HG03103 (cell line): ENCODE data around the gene LYRM4.

Experiments
- ATAC-seq: cut with Tn5 transposase; IDR thresholded peaks from one replicate; pipeline ENCODE4 v1.9.1; 2021; ENCODE audit warnings: low read depth; ENCODE audit not compliant: unreplicated experiment

The LYRM4 gene

DNA sequence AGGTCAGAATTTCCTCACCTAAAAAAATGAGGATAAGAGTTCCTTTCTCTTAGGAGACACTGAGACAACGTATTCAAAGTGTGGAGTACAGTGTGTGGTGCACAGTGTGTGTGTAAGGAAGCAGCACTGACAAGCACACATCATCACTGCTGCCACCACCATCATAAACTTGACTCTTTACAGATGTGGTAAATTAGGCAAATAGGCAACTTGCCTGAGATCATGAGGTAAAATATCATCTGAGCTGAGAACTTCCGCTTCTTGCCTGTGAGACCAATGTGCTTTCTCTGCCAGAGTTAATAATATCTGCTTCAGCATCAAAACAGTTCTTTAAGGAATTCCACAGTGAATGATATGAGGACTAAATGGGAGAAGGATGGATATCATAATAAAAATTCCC lies 52.7 kb downstream of the LYRM4 start:
- ATAC-seq: no peak

DNA sequence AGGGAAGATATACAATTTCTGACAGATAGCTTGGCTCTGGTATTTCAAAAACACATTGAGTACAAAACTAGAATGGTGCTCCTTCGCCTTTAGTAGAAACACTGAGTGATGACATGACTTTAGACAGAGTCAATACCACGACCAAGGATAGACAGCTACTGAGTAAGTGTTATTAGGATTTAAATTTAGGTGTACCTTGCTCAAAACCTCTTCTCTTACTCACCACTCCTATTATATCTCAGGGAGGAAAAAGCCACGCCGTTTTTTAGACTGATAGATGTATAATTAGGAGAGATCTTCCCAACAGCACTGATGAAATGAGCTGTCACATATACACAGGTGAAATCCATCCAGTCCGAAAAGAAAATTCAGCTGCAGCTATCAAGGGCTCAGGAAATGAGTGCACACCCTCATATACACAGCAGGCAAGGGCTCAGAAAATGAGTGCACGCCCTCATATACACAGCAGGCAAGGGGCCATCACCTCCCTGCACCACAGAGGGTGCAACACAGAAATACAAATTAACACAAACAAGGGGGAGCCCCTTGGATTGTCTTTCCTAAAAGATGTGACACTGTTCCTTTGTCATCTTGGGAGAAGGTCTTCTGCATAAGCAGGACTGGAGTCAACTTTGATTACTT lies 53.7 kb downstream of the LYRM4 start:
- no peak for ATAC-seq

DNA sequence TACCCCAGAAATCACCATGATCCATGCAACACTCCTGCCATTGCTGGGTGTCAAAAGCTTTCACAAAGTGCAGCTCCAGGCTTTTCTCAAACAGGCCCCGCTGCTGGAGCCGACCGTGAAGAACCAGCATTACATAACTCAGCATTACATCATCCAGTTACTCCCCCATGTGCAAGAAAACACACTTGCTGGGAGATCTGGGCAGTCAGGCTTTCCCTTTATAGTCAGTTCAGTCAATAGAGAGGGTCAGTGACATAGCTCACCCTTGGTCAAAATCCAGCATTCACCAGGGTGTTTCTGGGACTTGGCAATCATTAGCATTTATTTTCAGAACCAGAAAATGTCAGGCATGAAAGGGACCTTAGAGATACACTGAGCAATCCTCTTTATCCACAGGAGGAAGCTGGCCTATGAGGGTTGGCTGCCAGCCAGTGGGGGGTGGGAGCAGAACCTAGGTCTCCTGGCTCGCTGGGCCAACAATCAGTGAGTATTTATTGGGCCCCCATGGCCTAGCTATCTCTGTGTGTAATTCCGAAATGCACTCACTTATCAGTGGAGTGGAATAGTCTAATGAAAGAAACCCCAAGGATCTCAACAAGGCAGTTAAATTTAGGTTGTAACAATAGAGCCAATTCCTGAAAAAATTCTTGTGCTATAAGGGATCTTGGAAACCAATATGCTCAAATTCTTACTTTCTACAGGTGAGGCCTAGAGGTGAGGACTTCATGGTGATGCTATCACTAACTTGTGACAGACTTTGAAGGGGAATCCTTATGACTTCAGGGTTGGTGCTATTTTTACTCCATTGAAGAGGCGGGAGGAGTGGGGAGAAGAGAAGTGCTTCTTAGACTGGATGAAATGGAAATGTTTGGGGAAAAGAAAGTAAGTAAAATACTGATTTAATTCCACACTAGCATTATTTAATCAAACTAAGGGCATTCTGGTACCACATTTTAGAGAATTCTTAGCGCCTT lies 54.6 kb downstream of the LYRM4 start:
- ATAC-seq: no peak

DNA sequence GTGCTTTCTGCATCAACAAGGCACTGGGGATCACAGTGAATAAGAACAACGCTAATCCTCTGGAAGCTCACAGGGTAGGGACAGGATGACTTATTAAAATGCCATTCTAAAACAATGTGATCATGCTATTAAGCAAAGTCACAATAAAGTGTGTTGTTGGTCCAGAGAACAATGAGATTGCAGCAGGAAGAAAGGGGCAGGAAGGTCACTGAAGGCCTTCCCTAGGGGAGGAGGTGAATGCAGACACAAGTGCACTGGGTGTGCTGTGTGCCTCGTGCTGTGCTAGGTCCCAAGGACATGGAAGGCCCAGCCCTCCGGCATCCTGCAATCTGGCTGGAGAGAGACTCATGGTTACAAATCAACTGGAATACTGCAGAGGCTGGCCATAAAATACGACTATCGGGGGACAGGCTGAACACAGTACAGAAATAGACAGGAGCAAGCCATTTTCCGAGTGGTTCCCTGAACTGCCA lies 55.7 kb downstream of the LYRM4 start:
- ATAC-seq: no peak

DNA sequence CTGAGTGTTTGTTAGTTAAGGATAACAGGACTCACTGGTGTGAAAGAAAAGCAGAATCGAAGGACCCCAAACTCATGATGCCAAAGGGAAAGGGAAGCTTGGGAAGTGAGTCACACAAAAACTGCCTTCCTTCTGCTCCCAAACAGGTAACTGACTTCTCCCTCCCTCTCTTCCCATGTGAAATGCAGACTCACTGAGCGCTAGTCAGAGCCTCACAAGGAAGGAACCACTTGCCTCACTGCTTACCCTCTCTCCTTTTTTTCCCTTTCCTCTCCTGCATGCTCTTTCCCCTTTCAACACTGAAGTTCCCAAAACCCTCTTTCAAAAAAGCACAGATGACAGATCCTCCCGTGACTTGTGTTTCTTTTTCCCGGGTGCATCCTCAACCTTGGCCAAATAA lies 56.4 kb downstream of the LYRM4 start:
- ATAC-seq: no peak

DNA sequence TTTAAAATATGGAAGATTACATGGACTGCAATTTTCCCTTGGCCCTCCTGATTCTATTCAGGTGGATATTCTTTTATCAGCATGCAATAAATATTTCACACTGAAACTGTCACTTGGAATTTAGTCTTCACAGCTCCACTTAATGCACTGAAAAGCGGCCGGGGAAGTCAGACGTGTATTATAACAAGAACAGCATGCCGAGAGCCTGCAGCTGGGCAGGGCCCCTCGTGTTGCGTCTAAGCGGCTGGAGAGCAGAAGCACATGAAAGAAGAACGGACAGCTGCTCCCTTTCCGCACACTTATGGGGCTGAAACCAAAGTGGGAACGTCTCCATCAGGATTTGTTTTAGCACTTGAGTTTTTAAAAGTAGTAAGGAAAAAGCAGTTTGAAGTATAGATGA lies 57.2 kb downstream of the LYRM4 start:
- no peak for ATAC-seq

DNA sequence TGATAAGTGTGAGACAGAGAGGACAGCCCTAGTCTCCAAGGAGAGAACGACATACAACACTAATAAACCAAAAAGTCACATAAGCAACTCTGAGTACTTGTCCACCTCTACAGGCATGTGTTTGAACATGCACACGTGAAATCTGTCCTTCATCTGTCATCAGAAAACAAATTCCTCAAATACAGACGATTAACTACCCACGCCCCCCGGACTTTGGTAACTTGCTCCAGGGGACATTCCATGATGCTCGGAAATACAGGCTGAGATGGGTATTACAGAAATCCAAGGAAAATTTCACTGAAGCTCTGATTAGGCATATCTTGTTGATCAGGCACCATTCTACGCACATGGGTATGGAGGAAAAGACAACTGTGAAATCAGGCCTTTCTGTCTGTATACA lies 57.8 kb downstream of the LYRM4 start:
- ATAC-seq: no peak

DNA sequence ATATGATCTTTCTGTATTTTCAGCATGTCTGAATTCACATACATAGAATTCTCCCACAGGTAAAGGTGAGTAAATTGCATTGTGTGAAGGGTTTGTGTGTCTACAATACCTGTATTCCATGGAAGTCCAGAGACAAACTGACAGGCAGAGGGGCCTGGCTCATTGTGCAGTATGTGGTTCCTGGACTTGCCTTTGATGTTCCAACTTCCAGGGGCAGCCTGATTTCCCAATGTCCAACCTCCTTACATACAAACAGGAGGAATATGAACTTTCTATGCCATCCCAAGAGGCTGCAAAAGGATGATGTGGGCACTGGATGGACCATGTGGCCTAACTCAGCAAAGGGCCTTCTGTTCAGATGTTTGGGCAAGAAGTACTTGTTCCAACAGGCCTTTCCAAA lies 58.5 kb downstream of the LYRM4 start:
- no peak for ATAC-seq

DNA sequence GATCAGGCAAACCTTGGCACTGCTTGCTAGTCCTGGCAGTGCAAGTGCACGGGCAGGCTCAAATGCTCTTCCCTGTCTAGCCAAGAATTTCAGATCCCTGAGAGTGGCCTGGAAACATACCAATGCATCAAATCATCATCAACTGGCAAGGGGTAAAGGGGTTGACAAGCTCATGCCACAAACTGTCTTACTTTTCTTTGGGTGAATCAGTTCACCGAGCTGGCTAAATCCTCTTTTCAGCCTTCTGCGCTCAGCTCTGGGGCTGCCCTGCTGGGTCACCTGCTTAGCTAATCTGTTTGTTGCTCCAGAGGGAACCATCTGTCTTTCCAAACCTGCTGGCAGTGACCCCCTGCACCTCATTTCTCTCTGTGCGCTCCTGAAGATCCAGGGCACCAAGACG lies 59.5 kb downstream of the LYRM4 start:
- no peak for ATAC-seq

DNA sequence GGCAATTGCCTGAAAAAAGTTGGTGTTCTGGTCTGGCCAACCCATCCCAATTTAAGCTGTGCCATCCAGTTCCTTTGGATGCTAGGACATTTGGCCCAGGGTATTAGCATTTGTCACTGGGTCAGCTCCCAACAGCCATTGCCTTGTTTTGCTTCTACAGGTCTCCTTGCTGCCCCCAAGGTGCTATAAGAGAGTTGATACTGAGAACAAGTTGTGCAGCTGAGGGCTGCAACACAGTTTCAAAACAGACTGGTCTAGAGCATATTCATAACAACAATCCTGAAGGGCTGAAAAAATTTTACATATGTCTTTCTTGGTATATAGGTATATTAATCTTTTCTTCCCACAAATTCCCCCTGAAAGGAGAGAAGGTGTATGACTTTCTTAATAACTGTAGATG lies 61.0 kb downstream of the LYRM4 start:
- ATAC-seq: no peak

DNA sequence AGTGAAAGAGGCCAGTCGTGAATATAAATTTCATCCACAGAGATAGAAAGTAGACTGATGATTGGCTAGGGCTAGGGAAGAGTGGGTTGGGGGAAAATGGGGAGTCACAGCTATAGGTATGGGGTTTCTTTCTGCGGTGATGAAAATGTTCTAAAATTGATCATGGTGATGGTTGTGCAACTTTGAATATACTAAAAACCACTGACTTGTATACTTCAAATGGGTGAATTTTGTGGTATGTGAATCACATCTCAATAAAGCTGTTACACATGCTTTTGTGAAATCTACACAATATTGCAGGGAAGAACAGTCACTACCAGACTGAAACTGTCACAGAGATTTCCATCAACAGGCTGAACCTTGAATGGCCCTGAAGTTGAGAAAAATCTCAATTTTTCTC lies 61.5 kb downstream of the LYRM4 start:
- ATAC-seq: no peak

DNA sequence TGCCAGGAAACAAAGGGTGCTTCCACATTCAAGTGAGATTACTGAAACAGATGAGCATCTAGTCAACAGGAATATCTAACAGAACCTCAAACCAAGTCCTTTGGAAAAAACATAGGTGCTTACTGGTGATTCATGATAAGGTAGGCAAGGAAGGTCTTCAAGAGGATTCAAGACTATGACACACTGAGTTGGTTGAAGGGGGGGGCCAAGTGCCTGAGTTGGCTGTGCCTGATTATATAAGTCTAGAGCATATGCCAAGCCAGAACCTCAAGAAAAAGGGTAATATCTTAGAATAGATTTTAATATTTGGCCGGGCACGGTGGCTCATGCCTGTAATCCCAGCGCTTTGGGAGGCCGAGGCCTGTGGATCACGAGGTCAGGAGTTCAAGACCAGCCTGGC lies 63.7 kb downstream of the LYRM4 start:
- no peak for ATAC-seq

DNA sequence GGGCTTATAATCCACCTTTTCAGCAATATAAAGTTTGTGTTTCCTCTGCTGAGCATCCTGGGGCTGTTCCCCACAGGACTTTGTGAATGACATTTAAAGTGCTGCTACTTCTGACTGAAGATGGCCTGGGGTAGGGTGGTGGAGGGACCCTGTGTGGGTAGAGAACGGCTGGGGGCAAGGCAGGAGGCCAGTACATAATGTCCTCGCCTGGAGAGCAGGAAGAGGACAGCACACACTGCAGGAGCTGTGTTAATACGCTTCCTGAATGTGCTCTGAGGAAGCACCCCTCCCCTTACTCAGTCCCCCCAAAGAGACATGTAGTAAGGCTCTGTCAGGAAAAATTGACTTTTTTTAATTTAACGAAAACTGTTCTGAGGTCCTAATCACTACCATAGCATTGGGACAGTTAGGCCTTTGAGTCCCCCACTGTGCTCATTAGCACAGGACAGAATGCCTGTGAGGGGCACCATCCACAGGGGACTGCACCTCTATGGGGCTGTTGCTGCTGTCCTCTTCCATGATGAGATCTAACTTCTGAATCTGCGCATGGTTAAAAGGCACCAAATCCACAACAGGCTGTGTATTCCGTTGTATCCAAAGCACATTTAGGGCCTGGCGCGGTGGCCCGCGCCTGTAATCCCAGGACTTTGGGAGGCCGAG lies 68.5 kb downstream of the LYRM4 start:
- no peak for ATAC-seq

DNA sequence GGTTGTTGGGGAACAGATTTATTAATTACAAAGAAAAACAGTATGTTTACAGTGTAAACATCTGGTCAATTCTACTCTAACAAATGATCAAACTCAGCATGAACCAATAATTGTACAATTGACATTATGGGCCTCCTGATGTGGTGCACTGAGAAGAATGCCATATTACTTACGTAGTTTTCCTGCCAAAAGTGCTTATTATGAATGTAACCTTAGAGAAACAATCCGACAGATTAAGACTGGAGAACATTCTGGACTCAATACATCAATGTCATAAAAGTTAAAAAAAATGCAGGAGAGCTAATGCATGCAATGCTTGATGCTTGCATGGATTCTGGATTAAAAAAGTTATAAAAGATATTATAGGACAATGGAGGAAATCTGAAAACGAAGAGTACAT lies 69.0 kb downstream of the LYRM4 start:
- ATAC-seq: no peak

DNA sequence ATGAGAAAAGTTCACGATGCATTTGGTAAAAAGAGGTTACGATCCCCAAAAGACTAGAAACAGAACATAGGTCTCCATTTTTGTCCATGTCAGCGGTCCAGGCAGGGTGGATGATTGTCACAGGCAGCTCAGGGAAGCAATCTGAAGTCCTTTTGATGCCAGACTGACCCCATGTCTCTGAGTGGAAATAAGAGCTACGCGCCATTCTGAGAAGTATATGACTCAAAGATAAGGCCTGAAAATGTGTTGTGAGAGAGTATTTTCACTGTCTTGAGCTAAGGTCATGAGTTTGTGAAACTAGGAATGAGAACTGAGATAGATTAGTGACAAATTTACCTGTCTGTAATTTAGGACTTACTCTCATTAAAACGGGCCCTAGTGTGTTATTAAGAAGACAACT lies 69.5 kb downstream of the LYRM4 start:
- peak; percentile 82 for ATAC-seq

DNA sequence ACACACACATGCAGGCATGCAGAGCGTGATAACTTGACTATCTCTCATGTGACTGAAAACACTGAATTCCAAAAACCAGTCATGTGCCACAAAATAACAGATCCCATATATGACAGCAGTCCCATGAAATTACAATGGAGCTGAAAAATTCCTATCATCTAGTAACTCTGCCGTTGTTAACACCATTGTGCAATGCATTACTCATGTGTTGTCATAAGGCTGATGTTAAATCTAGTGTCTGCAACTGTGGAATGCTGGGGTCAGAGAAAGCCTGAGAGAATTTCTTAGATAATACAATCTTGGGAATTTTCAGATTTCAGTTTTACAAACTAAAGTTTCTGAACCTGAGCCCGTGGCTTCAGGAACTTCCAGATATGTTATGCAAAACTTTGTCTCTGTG lies 70.2 kb downstream of the LYRM4 start:
- ATAC-seq: no peak

DNA sequence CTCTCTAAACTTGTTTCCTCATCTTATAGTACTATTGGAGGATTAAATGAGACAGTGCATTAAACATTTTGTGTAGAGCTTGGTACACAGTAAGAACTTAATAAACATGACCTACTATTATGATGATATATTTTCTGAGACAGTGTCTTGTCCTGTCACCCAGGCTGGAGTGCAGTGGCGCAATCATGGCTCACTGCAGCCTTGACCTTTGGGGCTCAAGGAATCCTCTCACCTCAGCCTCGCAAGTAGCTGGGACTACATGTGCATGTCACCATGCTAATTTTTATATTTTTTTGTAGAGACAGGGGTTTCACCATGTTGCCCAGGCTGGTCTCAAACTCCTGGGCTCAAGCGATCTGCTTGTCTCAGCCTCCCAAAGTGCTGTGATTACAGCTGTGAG lies 72.1 kb downstream of the LYRM4 start:
- no peak for ATAC-seq

DNA sequence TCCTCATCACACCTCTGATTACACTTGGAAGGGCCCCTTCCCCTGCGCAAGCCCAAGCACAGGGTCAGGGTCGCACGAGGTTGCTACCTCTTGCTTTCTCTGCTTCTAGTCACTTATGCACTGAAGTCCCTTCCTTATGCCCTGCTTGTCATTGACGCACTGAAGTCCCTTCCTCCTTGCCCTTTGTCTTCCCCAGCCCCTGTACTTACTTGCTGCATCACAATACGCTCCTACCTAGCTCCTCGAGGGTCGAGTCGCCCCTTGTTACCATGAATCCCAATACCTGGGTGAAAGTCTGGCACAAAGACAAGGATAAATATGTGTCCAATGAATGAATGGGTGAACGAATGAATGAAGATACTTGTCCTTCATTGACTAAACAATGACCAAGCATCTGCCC lies 75.9 kb downstream of the LYRM4 start:
- no peak for ATAC-seq

DNA sequence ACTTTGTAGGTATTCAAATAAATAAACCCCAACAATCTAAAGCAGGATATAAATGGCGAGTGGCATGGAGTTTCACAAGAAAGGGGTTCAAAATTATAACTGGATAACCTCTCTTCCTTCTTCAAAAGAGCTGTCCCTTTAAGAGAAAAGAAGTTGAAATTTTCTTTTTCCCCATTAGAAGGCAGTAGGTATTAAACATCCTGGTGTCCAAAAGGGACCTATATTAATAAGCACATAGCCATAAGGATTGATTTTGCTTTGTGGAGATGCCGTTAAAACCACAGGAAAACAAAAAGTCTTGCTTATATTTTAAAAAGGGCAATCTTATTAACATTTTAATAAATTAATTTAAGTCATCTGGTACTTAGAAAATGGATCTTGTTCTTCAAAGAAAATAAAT lies 76.5 kb downstream of the LYRM4 start:
- ATAC-seq: no peak

DNA sequence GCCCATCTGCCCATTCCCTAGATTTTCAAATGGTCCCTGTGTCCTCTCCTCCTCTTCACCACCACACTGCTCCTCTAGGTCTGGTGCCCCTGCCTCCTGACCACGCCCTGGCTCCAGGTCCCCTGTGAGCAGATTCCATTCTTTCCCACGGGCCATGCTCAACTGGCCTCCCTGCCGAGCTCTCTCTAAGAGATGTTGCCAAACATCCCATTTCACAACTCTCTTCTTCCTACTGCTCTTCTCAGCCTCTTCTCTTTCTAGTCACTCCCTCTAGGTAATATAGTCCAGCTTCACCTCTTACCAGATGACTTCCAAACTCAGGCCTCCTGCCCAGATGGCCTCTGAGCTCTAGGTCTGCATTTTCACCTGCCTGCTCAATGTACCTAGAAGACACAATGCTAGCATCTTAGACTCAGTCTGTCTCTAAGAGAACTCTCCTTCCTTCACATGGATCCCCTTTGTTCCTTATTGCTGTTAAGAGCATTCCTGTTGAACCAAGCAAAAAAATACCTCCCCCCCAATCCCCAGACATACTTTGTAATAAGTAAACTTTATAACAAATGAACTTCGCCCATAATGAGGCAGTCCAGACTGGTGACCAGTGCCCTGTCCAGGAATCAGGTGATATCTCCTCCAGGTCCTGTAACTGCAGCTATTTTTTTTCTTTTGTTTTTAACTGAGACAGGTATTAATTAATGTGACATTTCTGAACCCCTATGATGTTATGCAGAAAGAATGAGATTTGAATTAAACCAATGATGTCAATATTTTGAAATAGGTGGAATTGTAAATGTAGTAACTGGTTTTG lies 79.0 kb downstream of the LYRM4 start:
- no peak for ATAC-seq

DNA sequence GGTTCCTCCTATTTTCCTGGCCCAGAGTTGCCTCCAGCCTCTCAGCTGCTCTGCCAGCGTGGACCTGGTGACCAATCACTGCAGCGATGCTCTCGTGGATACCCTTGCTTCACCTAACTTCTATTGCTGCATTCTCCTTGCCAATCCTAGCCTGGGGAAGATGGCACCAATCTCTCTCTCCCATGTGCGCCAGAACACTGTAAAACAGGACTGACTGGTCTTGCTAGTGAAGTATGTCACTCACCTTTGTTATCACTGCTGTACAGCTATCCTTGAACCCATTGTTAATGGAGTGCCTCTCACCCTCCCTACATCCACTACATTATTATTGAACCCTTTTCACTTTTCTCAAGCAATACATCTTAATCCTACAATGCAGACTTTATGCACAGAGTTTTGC lies 80.1 kb downstream of the LYRM4 start:
- no peak for ATAC-seq
